Measurements from ENCODE around the gene RRAGD. TPM values are rescaled to one million over a fixed set of nuclear protein-coding genes. Genes with fewer than 3 reads are reported as not detected.

The RRAGD gene
- total and polyA plus RNA-seq, 2 experiments from 2014 or later: 7.0 to 20.1 TPM

GRCh38 chr6:89410231-89410761, 1.8 kb downstream of the RRAGD start (continued):
- TF ChIP-seq, protein P1, sequence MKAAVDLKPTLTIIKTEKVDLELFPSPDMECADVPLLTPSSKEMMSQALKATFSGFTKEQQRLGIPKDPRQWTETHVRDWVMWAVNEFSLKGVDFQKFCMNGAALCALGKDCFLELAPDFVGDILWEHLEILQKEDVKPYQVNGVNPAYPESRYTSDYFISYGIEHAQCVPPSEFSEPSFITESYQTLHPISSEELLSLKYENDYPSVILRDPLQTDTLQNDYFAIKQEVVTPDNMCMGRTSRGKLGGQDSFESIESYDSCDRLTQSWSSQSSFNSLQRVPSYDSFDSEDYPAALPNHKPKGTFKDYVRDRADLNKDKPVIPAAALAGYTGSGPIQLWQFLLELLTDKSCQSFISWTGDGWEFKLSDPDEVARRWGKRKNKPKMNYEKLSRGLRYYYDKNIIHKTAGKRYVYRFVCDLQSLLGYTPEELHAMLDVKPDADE (IDR thresholded peaks at IDR 0.05): no peak
- TF ChIP-seq CTCF (conservative IDR thresholded peaks at IDR 0.05; ENCODE audit: low read depth in 2 of 2): no peak
- no peak for TF ChIP-seq REST (IDR thresholded peaks at IDR 0.05; ENCODE audit: unreplicated experiment)
- no peak for TF ChIP-seq EZH2 (IDR thresholded peaks at IDR 0.05; ENCODE audit: low read depth, unreplicated experiment)
- no peak for TF ChIP-seq NANOG (IDR thresholded peaks at IDR 0.05; ENCODE audit: borderline replicate concordance)
- TF ChIP-seq JUNB (IDR thresholded peaks at IDR 0.05; ENCODE audit: unreplicated experiment): no peak
- TF ChIP-seq EZH2phosphoT487 (IDR thresholded peaks at IDR 0.05; ENCODE audit: unreplicated experiment): no peak
- TF ChIP-seq ZNF114 (CRISPR knock-in tag; IDR thresholded peaks at IDR 0.05): no peak
- no peak for TF ChIP-seq POLR2AphosphoS5 (IDR thresholded peaks at IDR 0.05; ENCODE audit: low read depth)
- TF ChIP-seq CREB1 (CRISPR knock-in tag; IDR thresholded peaks at IDR 0.05; ENCODE audit: low read depth): no peak

DNA sequence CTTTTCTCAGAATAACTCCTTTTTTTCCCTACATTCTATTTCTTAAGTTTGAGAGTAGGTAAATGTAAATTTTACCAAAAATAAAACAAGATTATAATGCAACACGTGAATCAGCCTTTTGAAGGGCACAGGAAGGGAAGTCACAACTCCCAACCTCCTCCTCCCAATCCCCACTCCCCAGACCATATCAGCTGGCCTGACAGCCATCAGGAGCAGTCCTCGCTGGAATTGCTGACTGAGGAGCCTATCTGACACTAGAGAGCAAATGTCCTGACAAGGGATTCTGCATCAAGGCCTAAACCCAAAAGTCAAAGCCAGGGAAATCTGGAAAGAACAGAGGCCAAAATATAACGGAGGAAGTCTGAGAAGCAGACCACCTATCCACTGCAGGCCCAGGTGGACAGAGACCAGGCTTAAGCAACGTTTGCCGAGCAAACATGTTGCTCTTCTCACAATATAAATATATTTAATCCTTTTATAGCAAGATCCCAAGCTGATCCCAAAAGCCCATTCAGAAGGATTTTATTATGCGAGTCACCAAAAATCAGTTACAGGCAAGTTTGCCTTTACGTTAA, 2.5 kb downstream of the RRAGD start:
- H3K27ac Mint-ChIP-seq: no peak overlapping the region
- peak; percentile 49 for DNase-seq (ENCODE audit: low spot score)
- peaks cover 30% of the 10 kb centered on the region for H3K27me3 ChIP-seq (ENCODE audit: insufficient read depth)
- H3K36me3 Mint-ChIP-seq (ENCODE audit: low read depth): no peaks in the 10 kb centered on the region
- peak overlapping the region; percentile 80 for H3K4me2 ChIP-seq
- H3K4me3 ChIP-seq: peak overlapping the region; percentile 90
- H3K27ac ChIP-seq (ENCODE audit: low read depth): no peak overlapping the region
- H3F3A ChIP-seq (replicated peaks; ENCODE audit: low read depth): peaks cover 6% of the 10 kb centered on the region; the same call in 1 of the 2 replicates
- peak overlapping the region; percentile 87 for H3K4me3 Mint-ChIP-seq
- H3K36me3 ChIP-seq (ENCODE audit: insufficient read depth): no peaks in the 10 kb centered on the region
- no peaks in the 10 kb centered on the region for H4K20me1 ChIP-seq (replicated peaks; ENCODE audit: insufficient read depth)
- H3K4me1 Mint-ChIP-seq: peaks cover 54% of the 10 kb centered on the region
- H3K9me2 ChIP-seq (ENCODE audit: insufficient read depth): no peaks in the 10 kb centered on the region
- 0 out of 3 replicates have a peak, but pooled peaks have one; percentile 2 for ATAC-seq
- H3K79me2 ChIP-seq (replicated peaks; ENCODE audit: insufficient read depth): peaks cover 38% of the 10 kb centered on the region
- H3K4me1 ChIP-seq (ENCODE audit: insufficient read depth): peaks cover 53% of the 10 kb centered on the region
- H2AFZ ChIP-seq: no peak overlapping the region
- no peaks in the 10 kb centered on the region for H3K9me3 Mint-ChIP-seq
- peaks cover 40% of the 10 kb centered on the region for H3K27me3 Mint-ChIP-seq (ENCODE audit: insufficient read depth, low read depth, poor library complexity)
- TF ChIP-seq CREB1 (CRISPR knock-in tag; IDR thresholded peaks at IDR 0.05; ENCODE audit: low read depth): no peak
- no peak for TF ChIP-seq CTCF (conservative IDR thresholded peaks at IDR 0.05; ENCODE audit: low read depth in 2 of 2)
- TF ChIP-seq EZH2phosphoT487 (IDR thresholded peaks at IDR 0.05; ENCODE audit: unreplicated experiment): no peak
- TF ChIP-seq JUNB (IDR thresholded peaks at IDR 0.05; ENCODE audit: unreplicated experiment): no peak
- TF ChIP-seq ZNF114 (CRISPR knock-in tag; IDR thresholded peaks at IDR 0.05): no peak
- TF ChIP-seq NANOG (IDR thresholded peaks at IDR 0.05; ENCODE audit: borderline replicate concordance): no peak
- no peak for TF ChIP-seq EZH2 (IDR thresholded peaks at IDR 0.05; ENCODE audit: low read depth, unreplicated experiment)
- no peak for TF ChIP-seq REST (IDR thresholded peaks at IDR 0.05; ENCODE audit: unreplicated experiment)
- TF ChIP-seq, protein P1 (IDR thresholded peaks at IDR 0.05): no peak
